GM12801 (cell line): ENCODE measurements around the gene TC2N.

Experiments
- CTCF ChIP-seq: IDR thresholded peaks from one replicate; pipeline ENCODE4 v1.5.1; 2011; ENCODE audit warnings: control low read depth; ENCODE audit not compliant: insufficient read length; ENCODE audit errors: extremely low read depth

The TC2N gene

GRCh38 chr14:91867316-91867988 lies at the start of gene TC2N:
TC2N (minus strand) TSS chr14:91867536; CDS start chr14:91813769, 53,767 bp downstream.
- TF ChIP-seq CTCF: no peak

- TF ChIP-seq CTCF: no peak
These were observed 44.7 kb upstream of the TC2N start for GRCh38 chr14:91912035-91912434.

- no peak for TF ChIP-seq CTCF
These were observed 44.2 kb upstream of the TC2N start for GRCh38 chr14:91911474-91912032.

- TF ChIP-seq CTCF: no peak
These were observed 42.9 kb upstream of the TC2N start for GRCh38 chr14:91910196-91910595.

GRCh38 chr14:91906374-91906773 lies 39.0 kb upstream of the TC2N start:
- no peak for TF ChIP-seq CTCF

GRCh38 chr14:91904956-91905645 lies 37.8 kb upstream of the TC2N start:
- TF ChIP-seq CTCF: no peak

- no peak for TF ChIP-seq CTCF
These were observed 37.1 kb upstream of the TC2N start for GRCh38 chr14:91904483-91904882.
